ENCODE measurements around the gene THEM5.

Gene THEM5

GRCh38 chr1:151806170-151806569 lies 47.3 kb downstream of the THEM5 start:
- DNase-seq (ENCODE audit: low spot score), result no peak
- H3K27ac ChIP-seq, result no peak overlapping the region
- POLR2A ChIA-PET (ENCODE audit: low non-redundant PET), result no interaction called here
- TF ChIP-seq CTCF (conservative IDR thresholded peaks at IDR 0.05; ENCODE audit: low read depth), result no peak
- CTCF ChIA-PET, result interaction anchor here (0.6 kb wide), 1 partner anchor 379 kb away, joined by 4 read pairs; no protein-coding TSS in a partner anchor

GRCh38 chr1:151805066-151805820 lies 48.3 kb downstream of the THEM5 start, which contains the start of gene LINGO4:
Gene LINGO4 (minus strand): TSS chr1:151805419. CDS start chr1:151802704, 2,715 bp downstream.
- POLR2A ChIA-PET (ENCODE audit: low non-redundant PET), result no interaction called here
- CTCF ChIA-PET, result interaction anchor here (0.6 kb wide), 1 partner anchor 70 kb away, joined by 3 read pairs; no protein-coding TSS in a partner anchor
- no peak for DNase-seq (ENCODE audit: low spot score)
- TF ChIP-seq CTCF (conservative IDR thresholded peaks at IDR 0.05; ENCODE audit: low read depth), result no peak
- H3K27ac ChIP-seq, result no peak within 1 kb of the TSS

- ChIA-PET CTCF (interaction anchor here (0.6 kb wide), 2 partner anchors 13 to 26 kb away, joined by 5 read pairs; partner anchors contain the start of gene TDRKH), POLR2A (ENCODE audit: low non-redundant PET) (no interaction called here)
- TF ChIP-seq CTCF (conservative IDR thresholded peaks at IDR 0.05; ENCODE audit: low read depth), result no peak
- DNase-seq (ENCODE audit: low spot score), result no peak
- H3K27ac ChIP-seq, result no peak overlapping the region
Measured at GRCh38 chr1:151803915-151804314, 49.6 kb downstream of the THEM5 start.

GRCh38 chr1:151803164-151803563 lies 50.3 kb downstream of the THEM5 start:
- CTCF ChIA-PET, result interaction anchor here (0.7 kb wide), 1 partner anchor 551 kb away, joined by 4 read pairs; no protein-coding TSS in a partner anchor
- no peak for TF ChIP-seq CTCF (conservative IDR thresholded peaks at IDR 0.05; ENCODE audit: low read depth)
- POLR2A ChIA-PET (ENCODE audit: low non-redundant PET), result no interaction called here
- H3K27ac ChIP-seq, result no peak overlapping the region
- DNase-seq (ENCODE audit: low spot score), result no peak

GRCh38 chr1:151802372-151802771 lies 51.1 kb downstream of the THEM5 start:
- POLR2A ChIA-PET (ENCODE audit: low non-redundant PET), result no interaction called here
- no peak overlapping the region for H3K27ac ChIP-seq
- no peak for TF ChIP-seq CTCF (conservative IDR thresholded peaks at IDR 0.05; ENCODE audit: low read depth)
- CTCF ChIA-PET, result interaction anchor here (0.7 kb wide), 1 partner anchor 550 kb away, joined by 4 read pairs; no protein-coding TSS in a partner anchor
- DNase-seq (ENCODE audit: low spot score), result no peak

- POLR2A ChIA-PET (ENCODE audit: low non-redundant PET), result no interaction called here
- CTCF ChIA-PET, result no interaction called here
- DNase-seq (ENCODE audit: low spot score), result no peak
Measured at GRCh38 chr1:151801846-151802245, 51.7 kb downstream of the THEM5 start.

More at GRCh38 chr1:151801846-151802245, 51.7 kb downstream of the THEM5 start:
- H3K27ac ChIP-seq, result no peak overlapping the region
- no peak for TF ChIP-seq CTCF (conservative IDR thresholded peaks at IDR 0.05; ENCODE audit: low read depth)
